GM12878 (cell line): Measurements from ENCODE around the gene BAZ2B. TPM values are rescaled to one million over a fixed set of nuclear protein-coding genes. Genes with fewer than 3 reads are reported as not detected.

Experiments
- ATAC-seq: fragments of 200-7000 bp; cut with Tn5 transposase; 3 replicates; pipeline ENCODE4 v1.9.1; 2020; ENCODE audit warnings: mild to moderate bottlenecking, moderate library complexity
- BruUV-seq: library from RNA; stranded (reverse); fragments of 400-500 nt; replicated peaks from 2 replicates; lab custom pipeline; 2021; lab: Mats Ljungman, UMichigan
- CTCF ChIA-PET: fragments of 300-600 bp; sonication (Branson Sonifier 250); formaldehyde crosslinking; extraction: SDS; loops from one replicate; lab custom pipeline; 2021; ENCODE audit warnings: inconsistent platforms; lab: Yijun Ruan, JAX
- POLR2A ChIA-PET: fragments of 350-600 bp; formaldehyde crosslinking; extraction: SDS; loops from one replicate; lab custom pipeline; 2021; ENCODE audit warnings: inconsistent platforms; lab: Charles Lee
- RAD21 ChIA-PET: fragments of 300-600 bp; sonication (Branson Sonifier 250); formaldehyde crosslinking; loops from one replicate; lab custom pipeline; 2023; ENCODE audit warnings: antibody characterized with exemption; ENCODE audit not compliant: unreplicated experiment; lab: Charles Lee
- SMC1A ChIA-PET: fragments of 300-600 bp; sonication (Branson Sonifier 250); formaldehyde crosslinking; loops from one replicate; lab custom pipeline; 2023; ENCODE audit not compliant: unreplicated experiment, uncharacterized antibody; lab: Charles Lee
- DNase-seq: peaks from one replicate; pipeline ENCODE4 v3.0.0-alpha.2; 2011; ENCODE audit warnings: low read depth, low spot score
- FAIRE-seq: peaks from 3 replicates; lab custom pipeline; 2011; peaks lifted over from hg19 to GRCh38; lab: Jason Lieb, UNC
- H2AFZ ChIP-seq: 2 replicates; pipeline ENCODE4 v1.6.0; 2011; ENCODE audit warnings: low read depth, low read length, control low read depth; ENCODE audit not compliant: control insufficient read depth
- H3K27ac ChIP-seq: 2 replicates; pipeline ENCODE4 v1.5.1; 2011; ENCODE audit warnings: control low read depth; ENCODE audit not compliant: control insufficient read depth, insufficient read depth
- H3K27me3 ChIP-seq, 2 experiments: replicated peaks in 1 of 2; 2 replicates each; pipeline versions ENCODE4 v1.6.0 to v1.6.1; 2011; ENCODE audit warnings: low read length in 1 of 2; ENCODE audit not compliant: control insufficient read depth in 2 of 2, insufficient read depth in 2 of 2
- H3K36me3 ChIP-seq, 2 experiments: 2 replicates each; pipeline ENCODE4 v1.5.1; 2011; ENCODE audit warnings: low read length in 1 of 2; ENCODE audit not compliant: control insufficient read depth in 2 of 2, insufficient read depth in 2 of 2
- H3K4me1 ChIP-seq: 2 replicates; pipeline ENCODE4 v1.6.1; 2011; ENCODE audit warnings: mild to moderate bottlenecking, low read length, moderate library complexity, mixed read lengths; ENCODE audit not compliant: control insufficient read depth, insufficient read depth
- H3K4me2 ChIP-seq: 2 replicates; pipeline ENCODE4 v1.6.0; 2011; ENCODE audit warnings: control low read depth; ENCODE audit not compliant: control insufficient read depth, insufficient read depth
- H3K4me3 ChIP-seq: fragments of 200-600 bp; sonication (generic); 2 replicates; pipeline ENCODE4 v1.5.1; 2016
- H3K79me2 ChIP-seq: 2 replicates; pipeline ENCODE4 v1.6.0; 2011; ENCODE audit warnings: low read length; ENCODE audit not compliant: control insufficient read depth, insufficient read depth
- H3K9ac ChIP-seq: 2 replicates; pipeline ENCODE4 v1.8.0; 2011; ENCODE audit warnings: low read length, control low read depth, mixed read lengths; ENCODE audit not compliant: control insufficient read depth, insufficient read depth
- H3K9me3 ChIP-seq: replicated peaks from 3 replicates; pipeline ENCODE4 v1.5.1; 2011; ENCODE audit warnings: mild to moderate bottlenecking, low read length; ENCODE audit not compliant: control insufficient read depth, insufficient read depth
- H4K20me1 ChIP-seq: 2 replicates; pipeline ENCODE4 v1.6.0; 2011; ENCODE audit not compliant: control insufficient read depth, insufficient read depth
- BRCA1 ChIP-seq: IDR thresholded peaks from 2 replicates; pipeline ENCODE4 v1.6.1; 2011; ENCODE audit warnings: low read depth, low read length, improper control_type of control experiment
- CBX5 ChIP-seq: sonication (generic); IDR thresholded peaks from 2 replicates; pipeline ENCODE4 v1.6.1; 2016; ENCODE audit warnings: low read depth, moderate library complexity, mild to moderate bottlenecking, inconsistent platforms
- CHD2 ChIP-seq: IDR thresholded peaks from 2 replicates; pipeline ENCODE4 v1.6.1; 2011; ENCODE audit warnings: low read depth, low read length, improper control_type of control experiment, borderline replicate concordance
- EGR1 ChIP-seq, 2 experiments: IDR thresholded peaks; 1 replicate in 1 of 2; 2 replicates in 1 of 2; pipeline ENCODE4 v1.6.1; 2011 to 2012; ENCODE audit warnings: low read depth in 2 of 2, low read length in 2 of 2, borderline replicate concordance in 1 of 2, mild to moderate bottlenecking in 1 of 2, moderate library complexity in 1 of 2
- GABPA ChIP-seq: IDR thresholded peaks from 2 replicates; pipeline ENCODE4 v1.6.1; 2014; ENCODE audit warnings: antibody characterized with exemption, low read depth, mild to moderate bottlenecking, inconsistent platforms
- MEF2A ChIP-seq: IDR thresholded peaks from 2 replicates; pipeline ENCODE4 v1.6.1; 2011; ENCODE audit warnings: low read depth, mild to moderate bottlenecking, low read length, moderate library complexity; ENCODE audit not compliant: insufficient read depth
- NR2F1 ChIP-seq: fragments of 450-650 bp; conservative IDR thresholded peaks from 2 replicates; pipeline ENCODE4 v1.6.1; 2017; ENCODE audit warnings: mild to moderate bottlenecking
- RB1 ChIP-seq: fragments of 450-650 bp; formaldehyde crosslinking; IDR thresholded peaks from 2 replicates; pipeline ENCODE4 v1.6.1; 2017; ENCODE audit warnings: mild to moderate bottlenecking, borderline replicate concordance
- RFX5 ChIP-seq: IDR thresholded peaks from 2 replicates; pipeline ENCODE4 v1.6.1; 2011; ENCODE audit warnings: low read depth, low read length, improper control_type of control experiment
- SMARCA5 ChIP-seq: fragments of 450-650 bp; IDR thresholded peaks from 2 replicates; pipeline ENCODE4 v1.6.1; 2017; ENCODE audit warnings: mild to moderate bottlenecking
- SPI1 ChIP-seq: IDR thresholded peaks from 2 replicates; pipeline ENCODE4 v1.6.1; 2011; ENCODE audit warnings: low read depth, mild to moderate bottlenecking, low read length, moderate library complexity, borderline replicate concordance; ENCODE audit not compliant: insufficient read depth
- SRF ChIP-seq, 2 experiments: IDR thresholded peaks; 2 replicates each; pipeline ENCODE4 v1.6.1; 2011; ENCODE audit warnings: low read depth in 2 of 2, low read length in 2 of 2, mild to moderate bottlenecking in 1 of 2, moderate library complexity in 1 of 2
- SUZ12 ChIP-seq: fragments of 200-600 bp; sonication (generic); IDR thresholded peaks from one replicate; pipeline ENCODE4 v1.6.1; 2018; ENCODE audit warnings: antibody characterized with exemption, mild to moderate bottlenecking; ENCODE audit not compliant: unreplicated experiment
- TAF1 ChIP-seq: IDR thresholded peaks from 2 replicates; pipeline ENCODE4 v1.6.1; 2011; ENCODE audit warnings: mild to moderate bottlenecking, low read depth, low read length, borderline replicate concordance
- WRNIP1 ChIP-seq: IDR thresholded peaks from 2 replicates; pipeline ENCODE4 v1.6.1; 2011; ENCODE audit warnings: low read depth, low read length, improper control_type of control experiment, borderline replicate concordance
- WGBS: methylation state at CpG from one replicate; pipeline ENCODE4 v1.1.6; 2016; ENCODE audit warnings: low lambda C conversion rate; ENCODE audit not compliant: insufficient replicate concordance, insufficient coverage; ENCODE audit errors: missing lambda C conversion rate; 5-methylcytosine and 5-hydroxymethylcytosine counted together
- in situ Hi-C: fragments of 300-500 bp; cut with MboI; formaldehyde crosslinking; loops from 9 replicates; pipeline ENCODE4 v1.14.3; 2018; ENCODE audit warnings: mixed read lengths
- intact Hi-C: fragments of 100-400 bp; cut with micrococcal nuclease; formaldehyde crosslinking; loops from one replicate; pipeline ENCODE4 v1.14.2; 2022; ENCODE audit not compliant: unreplicated experiment
- polyA plus RNA-seq, 11 experiments: library from polyadenylated mRNA; depleted of rRNA in 4 of 11; unstranded in 6 of 11; stranded (reverse) in 5 of 11; fragments of >200 nt; fragmentation: Nextera tagmentation in 4 of 11; fragmentation: Illumina TruSeq in 1 of 11; extraction: Ambion mirVana in 4 of 11; extraction: Trizol in 1 of 11; gene quantifications; 1 replicate in 1 of 11; 2 replicates in 10 of 11; pipeline versions ENCODE4 v1.2.1 to v1.2.3, GENCODE V29; 2011 to 2016; ENCODE audit warnings: inconsistent platforms in 2 of 11, missing spikeins in 2 of 11, low read depth in 1 of 11
- total RNA-seq, 4 experiments: library from RNA; depleted of rRNA in 3 of 4; stranded (reverse); fragments of >200 nt in 3 of 4; fragmentation: Illumina TruSeq in 1 of 4; extraction: Trizol in 1 of 4; gene quantifications; 2 replicates each; pipeline versions ENCODE4 v1.2.1 to v1.2.3, GENCODE V29; 2013 to 2021
- TF ChIP-seq, protein P1 (sequence below): IDR thresholded peaks from 2 replicates; pipeline ENCODE4 v1.6.1; 2011; ENCODE audit warnings: low read depth, low read length, improper control_type of control experiment, borderline replicate concordance
- TF ChIP-seq, protein P2 (sequence below): fragments of 450-650 bp; formaldehyde crosslinking; IDR thresholded peaks from 2 replicates; pipeline ENCODE4 v1.5.0; 2022; ENCODE audit warnings: mild to moderate bottlenecking, missing genetic modification characterization
- TF ChIP-seq, protein P3 (sequence below): fragments of 150-350 bp; IDR thresholded peaks from 2 replicates; pipeline ENCODE4 v1.6.1; 2014; ENCODE audit warnings: mild to moderate bottlenecking, low read depth, low read length

BAZ2B gene
- total and polyA plus RNA-seq, 10 of the 15 experiments (the other 5 are each of a cell fraction or from before 2014, with no cell fraction given), result 8.8 to 49.7 (median 24.7) TPM

- FAIRE-seq (no peak), DNase-seq (no peak), ATAC-seq (no peak)
- Histone ChIP-seq H3K27me3 (no peaks in the 10 kb centered on the region), H2AFZ (no peak overlapping the region), H3K4me2 (no peak overlapping the region), H3K36me3 (peaks cover 0 to 3% of the 10 kb centered on the region in 2 experiments; a peak in 1 of 4 replicates), H3K9me3 (no peaks in the 10 kb centered on the region), H3K4me1 (no peaks in the 10 kb centered on the region), H4K20me1 (no peaks in the 10 kb centered on the region), H3K27ac (no peak overlapping the region), H3K4me3 (no peak overlapping the region), H3K9ac (no peak overlapping the region), H3K79me2 (no peaks in the 10 kb centered on the region)
- TF ChIP-seq SMARCA5 (no peak), GABPA (no peak), RB1 (no peak), NR2F1 (no peak), TAF1 (no peak), CHD2 (no peak), BRCA1 (no peak), MEF2A (no peak), SPI1 (no peak), SRF (IDR thresholded peaks at IDR 0.05; ENCODE audit: low read depth in 2 of 2, low read length in 2 of 2) (no peak), SUZ12 (no peak), CBX5 (no peak), WRNIP1 (no peak), RFX5 (no peak), EGR1 (IDR thresholded peaks at IDR 0.05; ENCODE audit: borderline replicate concordance in 1 of 2, low read depth in 2 of 2, low read length in 2 of 2) (no peak)
- TF ChIP-seq, protein P1, sequence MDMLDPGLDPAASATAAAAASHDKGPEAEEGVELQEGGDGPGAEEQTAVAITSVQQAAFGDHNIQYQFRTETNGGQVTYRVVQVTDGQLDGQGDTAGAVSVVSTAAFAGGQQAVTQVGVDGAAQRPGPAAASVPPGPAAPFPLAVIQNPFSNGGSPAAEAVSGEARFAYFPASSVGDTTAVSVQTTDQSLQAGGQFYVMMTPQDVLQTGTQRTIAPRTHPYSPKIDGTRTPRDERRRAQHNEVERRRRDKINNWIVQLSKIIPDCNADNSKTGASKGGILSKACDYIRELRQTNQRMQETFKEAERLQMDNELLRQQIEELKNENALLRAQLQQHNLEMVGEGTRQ, result no peak
- TF ChIP-seq, protein P2, sequence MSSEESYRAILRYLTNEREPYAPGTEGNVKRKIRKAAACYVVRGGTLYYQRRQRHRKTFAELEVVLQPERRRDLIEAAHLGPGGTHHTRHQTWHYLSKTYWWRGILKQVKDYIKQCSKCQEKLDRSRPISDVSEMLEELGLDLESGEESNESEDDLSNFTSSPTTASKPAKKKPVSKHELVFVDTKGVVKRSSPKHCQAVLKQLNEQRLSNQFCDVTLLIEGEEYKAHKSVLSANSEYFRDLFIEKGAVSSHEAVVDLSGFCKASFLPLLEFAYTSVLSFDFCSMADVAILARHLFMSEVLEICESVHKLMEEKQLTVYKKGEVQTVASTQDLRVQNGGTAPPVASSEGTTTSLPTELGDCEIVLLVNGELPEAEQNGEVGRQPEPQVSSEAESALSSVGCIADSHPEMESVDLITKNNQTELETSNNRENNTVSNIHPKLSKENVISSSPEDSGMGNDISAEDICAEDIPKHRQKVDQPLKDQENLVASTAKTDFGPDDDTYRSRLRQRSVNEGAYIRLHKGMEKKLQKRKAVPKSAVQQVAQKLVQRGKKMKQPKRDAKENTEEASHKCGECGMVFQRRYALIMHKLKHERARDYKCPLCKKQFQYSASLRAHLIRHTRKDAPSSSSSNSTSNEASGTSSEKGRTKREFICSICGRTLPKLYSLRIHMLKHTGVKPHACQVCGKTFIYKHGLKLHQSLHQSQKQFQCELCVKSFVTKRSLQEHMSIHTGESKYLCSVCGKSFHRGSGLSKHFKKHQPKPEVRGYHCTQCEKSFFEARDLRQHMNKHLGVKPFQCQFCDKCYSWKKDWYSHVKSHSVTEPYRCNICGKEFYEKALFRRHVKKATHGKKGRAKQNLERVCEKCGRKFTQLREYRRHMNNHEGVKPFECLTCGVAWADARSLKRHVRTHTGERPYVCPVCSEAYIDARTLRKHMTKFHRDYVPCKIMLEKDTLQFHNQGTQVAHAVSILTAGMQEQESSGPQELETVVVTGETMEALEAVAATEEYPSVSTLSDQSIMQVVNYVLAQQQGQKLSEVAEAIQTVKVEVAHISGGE, result no peak
- TF ChIP-seq, protein P3, sequence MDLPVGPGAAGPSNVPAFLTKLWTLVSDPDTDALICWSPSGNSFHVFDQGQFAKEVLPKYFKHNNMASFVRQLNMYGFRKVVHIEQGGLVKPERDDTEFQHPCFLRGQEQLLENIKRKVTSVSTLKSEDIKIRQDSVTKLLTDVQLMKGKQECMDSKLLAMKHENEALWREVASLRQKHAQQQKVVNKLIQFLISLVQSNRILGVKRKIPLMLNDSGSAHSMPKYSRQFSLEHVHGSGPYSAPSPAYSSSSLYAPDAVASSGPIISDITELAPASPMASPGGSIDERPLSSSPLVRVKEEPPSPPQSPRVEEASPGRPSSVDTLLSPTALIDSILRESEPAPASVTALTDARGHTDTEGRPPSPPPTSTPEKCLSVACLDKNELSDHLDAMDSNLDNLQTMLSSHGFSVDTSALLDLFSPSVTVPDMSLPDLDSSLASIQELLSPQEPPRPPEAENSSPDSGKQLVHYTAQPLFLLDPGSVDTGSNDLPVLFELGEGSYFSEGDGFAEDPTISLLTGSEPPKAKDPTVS, result no peak
- SMC1A ChIA-PET, result interaction anchor here (0.8 kb wide), 1 partner anchor 74 kb away, joined by 3 read pairs; no protein-coding TSS in a partner anchor
- POLR2A ChIA-PET, result no interaction called here
- CTCF ChIA-PET, result no interaction called here
- intact Hi-C loops (no loop called here), in situ Hi-C loops (no loop called here)
- RAD21 ChIA-PET, result no interaction called here
- 48% methylated on average over 2 of the region's 2 CpGs for WGBS
- BruUV-seq, result no TSS peak
Measured at GRCh38 chr2:159371506-159371905, 244.8 kb downstream of the BAZ2B start.
